ENCODE results near the gene SH2D4B.

The SH2D4B gene

GRCh38 chr10:80503584-80504157 is 34.0 kb upstream of the SH2D4B start:
- H3K4me3 ChIP-seq (ENCODE audit: low read depth, low read length) = no peak overlapping the region

GRCh38 chr10:80504158-80504811 is 33.4 kb upstream of the SH2D4B start:
- H3K4me3 ChIP-seq (ENCODE audit: low read depth, low read length) = no peak overlapping the region

DNA sequence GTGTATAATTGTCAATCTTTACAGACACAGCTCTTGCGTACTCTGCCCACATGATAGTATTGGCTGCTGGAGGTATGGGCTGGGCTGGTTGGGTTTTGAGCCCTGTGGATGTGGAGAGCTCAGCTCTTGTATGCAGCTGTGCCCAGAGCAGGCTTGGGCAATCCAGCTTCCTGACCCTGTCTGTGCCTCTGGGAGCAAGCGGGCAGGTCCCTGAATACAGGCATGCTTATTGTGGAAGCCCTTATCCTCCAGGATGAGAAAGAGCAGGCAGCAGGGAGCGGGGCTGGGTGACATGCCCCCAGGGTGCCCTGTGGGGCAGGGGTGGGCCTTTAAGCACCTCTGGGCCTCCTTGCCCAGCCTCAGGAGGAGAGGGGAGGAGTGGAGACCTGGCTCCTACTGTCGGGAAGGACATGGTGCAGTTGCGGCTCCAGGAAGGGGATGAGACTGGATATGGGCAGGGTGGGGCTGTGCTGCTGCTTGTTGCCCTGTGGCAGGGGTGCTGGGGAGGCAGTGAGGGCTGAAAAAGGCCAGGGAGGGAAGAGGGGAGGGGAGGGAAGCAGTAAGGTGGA is 32.7 kb upstream of the SH2D4B start:
- no peak overlapping the region for H3K4me3 ChIP-seq (ENCODE audit: low read depth, low read length)

DNA sequence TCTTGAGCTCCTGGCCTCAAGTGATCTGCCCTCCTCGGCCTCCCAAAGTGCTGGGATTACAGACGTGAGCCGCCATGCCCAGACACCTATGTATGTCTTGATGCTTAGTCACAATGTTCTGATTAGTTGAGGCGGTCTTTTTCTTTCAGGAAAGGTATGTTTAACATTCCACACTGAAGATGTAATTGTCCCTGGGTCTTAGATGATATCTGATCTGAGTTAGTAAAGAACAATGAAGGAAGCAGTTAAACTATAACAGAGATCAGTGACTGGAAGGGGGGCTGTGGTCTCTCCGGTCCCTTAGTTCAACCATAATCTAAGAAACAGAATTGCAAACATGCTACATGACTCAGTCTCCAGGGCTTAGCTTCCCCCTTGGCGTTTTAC is 31.5 kb upstream of the SH2D4B start:
- H3K4me3 ChIP-seq (ENCODE audit: low read depth, low read length) = no peak overlapping the region

DNA sequence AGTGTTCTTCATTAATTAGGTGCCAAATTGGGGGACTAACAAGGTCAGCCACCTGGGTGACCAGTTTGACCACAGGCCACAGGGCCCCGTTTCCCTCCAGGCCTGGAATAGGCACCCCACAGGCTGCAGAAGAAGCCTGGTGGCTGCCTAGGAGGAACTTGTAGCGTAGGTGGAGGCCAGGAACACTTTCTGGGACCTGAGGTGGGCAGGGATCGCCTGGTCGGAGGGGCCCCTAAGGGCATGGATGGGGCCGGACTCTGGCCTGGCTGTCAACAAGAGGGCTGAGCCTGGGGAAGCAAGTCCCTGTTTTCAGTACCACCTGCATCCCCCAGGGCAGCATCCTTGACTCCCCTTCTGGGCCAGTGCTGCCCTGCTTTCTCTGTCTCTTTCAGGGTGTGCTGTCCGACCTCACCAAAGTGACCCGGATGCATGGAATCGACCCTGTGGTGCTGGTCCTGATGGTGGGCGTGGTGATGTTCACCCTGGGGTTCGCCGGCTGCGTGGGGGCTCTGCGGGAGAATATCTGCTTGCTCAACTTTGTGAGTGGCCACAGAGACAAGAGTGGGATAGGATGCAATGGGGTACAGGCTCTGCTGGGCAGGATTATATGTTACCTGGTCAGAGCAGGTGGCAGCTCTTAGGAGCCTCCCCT is 30.7 kb upstream of the SH2D4B start:
- no peak overlapping the region for H3K4me3 ChIP-seq (ENCODE audit: low read depth, low read length)

DNA sequence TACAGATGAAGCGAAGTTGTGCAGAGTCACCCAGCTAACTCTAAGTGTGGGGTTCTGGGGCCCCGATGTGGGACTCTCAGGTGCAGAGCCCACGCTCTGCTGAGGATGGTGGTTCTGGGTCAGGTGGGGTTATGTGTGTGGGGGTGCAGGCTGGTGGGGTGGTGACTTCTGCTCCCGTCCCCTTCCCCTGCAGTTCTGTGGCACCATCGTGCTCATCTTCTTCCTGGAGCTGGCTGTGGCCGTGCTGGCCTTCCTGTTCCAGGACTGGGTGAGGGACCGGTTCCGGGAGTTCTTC is 28.6 kb upstream of the SH2D4B start:
- no peak overlapping the region for H3K4me3 ChIP-seq (ENCODE audit: low read depth, low read length)

DNA sequence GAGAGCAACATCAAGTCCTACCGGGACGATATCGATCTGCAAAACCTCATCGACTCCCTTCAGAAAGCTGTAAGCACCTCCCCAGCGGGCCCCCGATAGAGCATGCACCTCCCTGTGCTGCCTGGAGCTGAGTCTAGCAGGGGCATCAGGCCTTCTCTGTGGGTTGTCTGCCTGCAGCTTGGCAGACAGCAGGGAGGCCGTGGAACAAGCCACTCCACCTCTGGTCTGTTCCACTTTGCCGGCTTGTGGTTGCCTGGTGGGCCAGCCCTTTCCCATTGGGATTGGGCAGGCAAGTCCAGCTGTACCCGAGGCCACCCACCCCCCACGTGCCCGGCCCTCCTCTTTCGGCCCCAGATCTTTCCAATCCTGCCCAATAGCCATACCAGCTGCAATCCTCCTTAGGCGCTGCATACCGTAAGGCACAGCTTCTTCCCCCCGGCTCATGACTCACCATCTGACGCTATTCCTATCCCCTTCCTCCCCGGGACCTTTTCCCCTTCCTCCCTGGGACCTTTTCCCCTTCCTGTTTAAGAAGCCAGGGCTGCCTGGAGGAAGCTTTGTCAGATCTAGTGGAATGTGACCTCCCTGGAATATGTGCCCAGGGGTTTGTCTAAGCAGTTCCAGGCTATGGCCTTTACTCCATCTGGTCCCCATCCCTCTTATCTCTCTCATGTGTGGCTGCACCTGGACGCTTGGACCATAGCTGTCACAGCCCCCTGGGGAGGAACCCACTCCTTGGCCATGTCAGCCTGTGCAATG is 28.1 kb upstream of the SH2D4B start:
- no peak overlapping the region for H3K4me3 ChIP-seq (ENCODE audit: low read depth, low read length)

GRCh38 chr10:80512031-80512526 is 25.6 kb upstream of the SH2D4B start:
- no peak overlapping the region for H3K4me3 ChIP-seq (ENCODE audit: low read depth, low read length)

DNA sequence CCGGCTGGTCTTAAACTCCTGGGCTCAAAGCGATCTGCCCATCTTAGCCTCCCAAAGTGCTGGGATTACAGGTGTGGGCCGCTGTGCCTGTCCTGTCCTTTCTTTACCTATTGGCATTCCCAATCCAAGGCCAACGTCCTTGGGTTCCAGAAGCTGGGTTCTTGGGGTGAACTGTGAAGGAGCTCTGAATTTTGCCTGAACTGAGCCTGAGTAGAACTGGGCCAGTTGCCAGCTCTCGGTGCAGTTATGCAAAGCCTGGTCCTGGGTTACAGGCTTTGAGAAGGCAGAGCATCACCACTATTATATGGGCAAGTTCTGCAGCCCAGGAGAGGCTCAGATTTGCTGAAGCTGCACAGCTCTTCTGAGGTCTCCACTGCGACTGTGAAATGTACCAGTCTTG is 24.6 kb upstream of the SH2D4B start:
- H3K4me3 ChIP-seq (ENCODE audit: low read depth, low read length) = no peak overlapping the region

GRCh38 chr10:80515511-80515910 is 22.2 kb upstream of the SH2D4B start:
- H3K4me3 ChIP-seq (ENCODE audit: low read depth, low read length) = no peak overlapping the region

DNA sequence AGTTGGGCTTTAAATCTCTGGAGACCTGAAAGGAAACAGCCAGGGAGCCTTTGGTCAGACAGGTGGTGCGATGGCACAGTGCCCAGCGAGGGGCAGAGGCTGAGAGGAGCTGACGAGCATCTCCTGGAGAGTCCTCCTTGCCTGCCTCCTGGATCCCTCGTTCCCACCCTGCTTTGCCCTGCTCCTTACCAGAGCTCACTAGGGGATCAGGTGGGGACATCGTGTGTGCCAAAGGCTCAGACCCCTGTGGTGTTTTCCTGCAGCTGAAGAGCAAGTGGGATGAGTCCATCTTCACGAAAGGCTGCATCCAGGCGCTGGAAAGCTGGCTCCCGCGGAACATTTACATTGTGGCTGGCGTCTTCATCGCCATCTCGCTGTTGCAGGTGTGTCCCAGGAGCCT is 21.8 kb upstream of the SH2D4B start:
- no peak overlapping the region for H3K4me3 ChIP-seq (ENCODE audit: low read depth, low read length)

- H3K4me3 ChIP-seq (ENCODE audit: low read depth, low read length) = no peak overlapping the region
Measured at GRCh38 chr10:80516506-80517075, 21.1 kb upstream of the SH2D4B start.

GRCh38 chr10:80517416-80518142 is 20.1 kb upstream of the SH2D4B start:
- H3K4me3 ChIP-seq (ENCODE audit: low read depth, low read length) = no peak overlapping the region

DNA sequence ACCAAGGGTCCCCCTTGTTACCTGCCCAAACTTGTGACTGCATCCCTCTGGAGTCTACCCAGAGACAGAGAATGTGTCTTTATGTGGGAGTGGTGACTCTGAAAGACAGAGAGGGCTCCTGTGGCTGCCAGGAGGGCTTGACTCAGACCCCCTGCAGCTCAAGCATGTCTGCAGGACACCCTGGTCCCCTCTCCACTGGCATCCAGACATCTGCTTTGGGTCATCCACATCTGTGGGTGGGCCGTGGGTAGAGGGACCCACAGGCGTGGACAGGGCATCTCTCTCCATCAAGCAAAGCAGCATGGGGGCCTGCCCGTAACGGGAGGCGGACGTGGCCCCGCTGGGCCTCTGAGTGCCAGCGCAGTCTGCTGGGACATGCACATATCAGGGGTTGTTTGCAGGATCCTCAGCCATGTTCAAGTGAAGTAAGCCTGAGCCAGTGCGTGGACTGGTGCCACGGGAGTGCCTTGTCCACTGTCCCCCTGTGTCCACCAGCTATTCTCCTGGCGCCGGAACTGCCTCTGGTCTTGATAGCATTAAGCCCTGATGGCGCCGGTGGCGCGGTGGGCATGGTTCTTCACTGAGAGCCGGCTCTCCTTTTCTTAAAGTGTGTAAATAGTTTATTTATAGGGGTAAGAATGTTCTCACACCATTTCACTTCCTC is 19.4 kb upstream of the SH2D4B start:
- no peak overlapping the region for H3K4me3 ChIP-seq (ENCODE audit: low read depth, low read length)

DNA sequence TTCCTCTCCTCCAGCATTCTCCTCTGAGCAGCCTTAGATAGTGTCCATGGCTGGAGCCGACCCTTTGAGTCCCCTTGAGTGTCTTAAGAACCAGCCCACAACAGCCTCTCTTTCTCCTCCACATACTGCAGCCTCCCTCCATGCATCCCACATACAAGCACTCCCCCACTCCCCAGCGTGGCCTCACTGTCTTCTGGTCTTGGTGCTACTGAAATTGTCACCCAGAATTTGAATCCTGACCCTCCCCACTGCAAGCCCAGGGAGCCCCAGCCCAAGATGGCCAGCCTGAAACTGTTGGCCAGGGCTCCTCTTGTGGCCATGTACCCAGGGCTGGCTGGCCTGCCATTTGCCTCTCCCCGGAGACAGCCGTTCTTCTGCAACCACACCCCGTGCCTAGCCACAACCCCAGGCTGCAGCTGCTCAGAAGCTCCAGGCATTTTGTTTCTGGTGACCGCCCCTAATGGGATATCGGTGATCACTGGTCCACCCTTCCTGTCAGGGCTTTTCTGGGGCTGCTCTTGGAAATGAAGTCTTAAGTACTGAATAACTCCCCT is 18.8 kb upstream of the SH2D4B start:
- no peak overlapping the region for H3K4me3 ChIP-seq (ENCODE audit: low read depth, low read length)

DNA sequence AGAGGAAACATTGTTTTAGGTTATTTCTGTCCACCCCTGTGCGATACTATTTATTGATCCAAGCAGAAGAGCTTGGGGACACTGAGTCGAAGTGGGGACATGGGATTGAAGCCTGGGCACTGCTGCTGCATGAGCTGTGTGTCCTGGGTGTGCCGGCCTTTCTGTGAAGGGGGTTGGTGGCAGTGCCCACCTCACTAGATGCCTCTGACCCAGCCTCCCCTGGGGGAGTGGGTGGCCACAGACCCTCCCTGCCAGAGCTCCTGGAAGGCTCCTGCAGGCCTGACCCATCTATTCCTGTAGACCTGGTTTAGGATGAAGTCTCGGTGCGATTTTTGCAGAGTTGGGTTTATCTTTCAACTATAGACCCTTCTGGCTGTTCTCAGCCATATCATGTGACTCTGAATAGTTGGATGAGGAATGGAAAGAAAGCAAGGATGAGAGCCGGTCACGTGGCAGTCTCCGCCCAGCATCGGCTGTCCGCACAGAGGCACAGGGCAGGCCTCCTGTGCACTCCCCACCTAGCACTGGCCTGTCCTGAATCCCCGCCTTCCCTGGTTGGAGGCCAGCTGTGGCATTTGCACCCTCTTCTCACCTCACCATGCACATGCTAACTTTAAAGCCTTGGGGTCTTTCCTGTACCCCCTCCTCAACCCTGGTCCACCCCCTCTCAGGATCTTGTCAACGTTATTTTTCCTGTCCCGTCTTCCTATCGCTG is 17.6 kb upstream of the SH2D4B start:
- no peak overlapping the region for H3K4me3 ChIP-seq (ENCODE audit: low read depth, low read length)

DNA sequence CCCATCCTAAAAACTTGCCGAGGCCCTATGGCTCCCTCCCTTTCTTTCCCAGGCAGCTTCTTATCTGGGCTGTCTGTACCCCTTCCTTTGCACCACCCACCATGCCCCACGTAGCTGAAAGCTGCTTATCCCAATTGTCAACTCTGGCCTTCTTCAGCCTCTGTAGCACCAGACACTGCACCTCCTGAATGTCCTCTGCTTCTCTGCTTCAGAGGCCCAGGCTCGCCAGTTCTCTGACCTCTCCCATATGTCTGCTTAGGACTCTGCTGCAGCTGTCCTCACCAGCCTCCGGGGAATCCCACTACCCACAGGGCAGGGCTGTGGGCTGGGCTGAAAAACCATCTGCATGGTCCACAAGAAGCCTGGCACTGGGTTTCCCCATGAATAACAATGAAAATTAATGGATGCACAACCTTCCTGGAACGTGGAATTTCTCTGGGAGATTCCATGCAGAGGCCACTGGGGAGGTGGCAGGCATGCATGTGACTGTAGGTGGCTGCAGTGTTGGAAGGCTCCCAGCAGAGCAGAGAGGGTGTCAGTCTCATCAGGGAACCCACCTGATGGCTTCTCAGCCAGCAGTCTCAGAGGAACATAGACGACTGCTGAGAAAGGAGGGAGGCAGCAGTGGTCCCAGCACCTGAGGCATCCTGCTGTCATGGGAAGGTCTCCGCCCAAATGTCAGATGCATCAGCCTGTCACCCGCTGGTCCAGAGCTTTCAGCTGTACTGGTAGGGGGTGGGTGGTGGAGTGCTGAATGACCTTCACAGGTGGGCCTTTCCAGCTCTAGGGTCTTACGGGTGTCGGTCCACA is 16.8 kb upstream of the SH2D4B start:
- no peak overlapping the region for H3K4me3 ChIP-seq (ENCODE audit: low read depth, low read length)

- no peak overlapping the region for H3K4me3 ChIP-seq (ENCODE audit: low read depth, low read length)
Measured at GRCh38 chr10:80522756-80523363, 14.8 kb upstream of the SH2D4B start.

Data from iPS-11a (cell line).